Fibroblast of the aortic adventitia (primary cell): ENCODE data around the gene SDHB. TPM values are rescaled to one million over a fixed set of nuclear protein-coding genes. Genes with fewer than 3 reads are reported as not detected.
A peak's percentile ranks its signal among the peaks of the same experiment; 100 is the strongest.

Experiments used
- DNase-seq: peaks from one replicate; pipeline ENCODE4 v3.0.0-alpha.2; 2010; ENCODE audit warnings: low read depth
- H3K4me3 ChIP-seq: 2 replicates; pipeline ENCODE4 v1.5.1; 2011; ENCODE audit warnings: low read depth, mild to moderate bottlenecking, control low read depth, low read length, moderate library complexity
- CTCF ChIP-seq: IDR thresholded peaks from 2 replicates; pipeline ENCODE4 v1.5.1; 2011; ENCODE audit warnings: mild to moderate bottlenecking, low read length, control low read depth, inconsistent platforms; ENCODE audit not compliant: insufficient read depth
- total RNA-seq: library from RNA; depleted of rRNA; stranded (reverse); fragments of >200 nt; gene quantifications from 2 replicates; pipeline ENCODE4 v1.2.3, GENCODE V29; 2012; ENCODE audit warnings: low replicate concordance

The SDHB gene
- total RNA-seq, 1 donor = 106 TPM

- no peak for TF ChIP-seq CTCF
- DNase-seq = peak; percentile 73
- no peak overlapping the region for H3K4me3 ChIP-seq
Measured at GRCh38 chr1:17027403-17027802, 26.4 kb downstream of the SDHB start.

DNA sequence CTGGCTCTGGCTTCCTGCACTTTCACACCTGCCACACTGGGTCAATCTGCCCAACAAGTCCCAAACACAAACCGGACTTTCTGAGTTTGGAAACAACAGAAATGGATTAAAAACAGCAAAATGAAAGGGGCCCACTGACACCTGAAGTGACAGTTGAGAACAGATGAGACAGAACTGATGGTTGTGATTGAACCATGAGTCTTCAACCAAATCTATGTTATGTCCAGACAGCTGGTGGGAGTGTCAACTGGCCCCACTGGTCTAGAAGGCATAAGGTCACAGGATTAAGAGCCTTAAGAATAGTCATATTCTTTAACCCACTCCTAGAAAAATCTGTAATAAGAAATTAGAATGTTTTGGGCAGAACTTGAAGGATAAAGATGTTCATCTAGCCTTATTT, 29.1 kb downstream of the SDHB start:
- no peak for DNase-seq
- no peak overlapping the region for H3K4me3 ChIP-seq

DNA sequence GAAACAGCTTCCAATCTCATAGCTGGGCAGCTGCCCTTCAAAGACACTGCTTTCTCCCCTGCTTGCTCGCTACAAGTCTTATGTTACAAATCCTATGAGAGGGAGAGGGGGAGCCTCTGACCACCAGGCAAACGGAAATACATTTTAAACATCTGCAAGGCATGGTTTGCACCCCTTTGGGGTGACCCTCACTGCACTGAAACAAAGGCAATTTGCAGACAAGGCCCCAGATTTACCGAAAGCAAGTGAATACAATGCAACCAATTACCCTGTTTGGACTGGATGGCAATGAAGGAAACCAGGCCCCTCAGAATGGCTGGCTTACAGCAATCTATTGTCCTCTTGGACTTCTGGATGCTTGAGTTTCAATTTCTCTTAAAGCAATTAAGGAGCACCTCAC, 30.3 kb downstream of the SDHB start:
- no peak for DNase-seq
- no peak for TF ChIP-seq CTCF
- no peak overlapping the region for H3K4me3 ChIP-seq

More for the DNA sequence above, 29.1 kb downstream of the SDHB start:
- no peak for TF ChIP-seq CTCF

DNA sequence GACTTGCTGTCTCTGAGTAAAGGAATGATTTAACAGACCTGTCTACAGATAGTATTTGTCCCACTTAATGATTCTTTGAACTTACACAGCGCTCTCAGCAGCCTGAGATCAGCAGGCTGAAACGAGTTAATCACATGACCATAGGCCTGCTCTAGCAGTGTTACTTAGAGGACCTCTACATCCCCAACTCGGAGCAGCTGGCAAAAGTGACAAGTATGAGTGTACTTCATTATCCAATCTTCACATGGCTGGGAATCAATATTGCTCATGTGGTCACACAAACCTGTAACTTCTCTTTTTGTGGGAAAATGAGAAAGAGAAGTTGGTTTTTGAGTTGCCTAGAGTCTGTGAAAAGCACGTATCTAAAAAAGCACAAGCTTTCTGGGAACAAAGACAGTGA, 30.7 kb downstream of the SDHB start:
- no peak for TF ChIP-seq CTCF
- H3K4me3 ChIP-seq = no peak overlapping the region
- DNase-seq = no peak

GRCh38 chr1:17021896-17022295, 31.9 kb downstream of the SDHB start:
- TF ChIP-seq CTCF = no peak
- H3K4me3 ChIP-seq = no peak overlapping the region
- DNase-seq = no peak

- no peak for TF ChIP-seq CTCF
- no peak overlapping the region for H3K4me3 ChIP-seq
- no peak for DNase-seq
Measured at GRCh38 chr1:17020502-17020901, 33.3 kb downstream of the SDHB start.

GRCh38 chr1:17018849-17019248, 35.0 kb downstream of the SDHB start:
- TF ChIP-seq CTCF = no peak
- no peak for DNase-seq
- H3K4me3 ChIP-seq = no peak overlapping the region
